Gastrocnemius medialis (tissue), 4 donors: ENCODE data around the gene CAVIN2.

Experiments
- POLR2A ChIP-seq, 2 donors: fragments of 450-650 bp; IDR thresholded peaks; one replicate each; pipeline ENCODE4 v1.6.1; 2017; ENCODE audit warnings: antibody characterized with exemption in 2 of 2, mild to moderate bottlenecking in 2 of 2, moderate library complexity in 2 of 2
- TF ChIP-seq, protein P1 (sequence below), 5 experiments: fragments of 450-650 bp in 3 of 5; fragments of 200-600 bp in 2 of 5; sonication (generic) in 2 of 5; IDR thresholded peaks in 4 of 5; conservative IDR thresholded peaks in 1 of 5; 1 replicate in 4 of 5; 2 replicates in 1 of 5; pipeline ENCODE4 v1.5.1; 2016 to 2019; ENCODE audit warnings: antibody characterized with exemption in 5 of 5, mild to moderate bottlenecking in 3 of 5, moderate library complexity in 3 of 5

GRCh38 chr2:191845876-191846514 lies 893 bp downstream of the CAVIN2 start:
- no peak for TF ChIP-seq POLR2A (IDR thresholded peaks at IDR 0.05)
- TF ChIP-seq, protein P1, sequence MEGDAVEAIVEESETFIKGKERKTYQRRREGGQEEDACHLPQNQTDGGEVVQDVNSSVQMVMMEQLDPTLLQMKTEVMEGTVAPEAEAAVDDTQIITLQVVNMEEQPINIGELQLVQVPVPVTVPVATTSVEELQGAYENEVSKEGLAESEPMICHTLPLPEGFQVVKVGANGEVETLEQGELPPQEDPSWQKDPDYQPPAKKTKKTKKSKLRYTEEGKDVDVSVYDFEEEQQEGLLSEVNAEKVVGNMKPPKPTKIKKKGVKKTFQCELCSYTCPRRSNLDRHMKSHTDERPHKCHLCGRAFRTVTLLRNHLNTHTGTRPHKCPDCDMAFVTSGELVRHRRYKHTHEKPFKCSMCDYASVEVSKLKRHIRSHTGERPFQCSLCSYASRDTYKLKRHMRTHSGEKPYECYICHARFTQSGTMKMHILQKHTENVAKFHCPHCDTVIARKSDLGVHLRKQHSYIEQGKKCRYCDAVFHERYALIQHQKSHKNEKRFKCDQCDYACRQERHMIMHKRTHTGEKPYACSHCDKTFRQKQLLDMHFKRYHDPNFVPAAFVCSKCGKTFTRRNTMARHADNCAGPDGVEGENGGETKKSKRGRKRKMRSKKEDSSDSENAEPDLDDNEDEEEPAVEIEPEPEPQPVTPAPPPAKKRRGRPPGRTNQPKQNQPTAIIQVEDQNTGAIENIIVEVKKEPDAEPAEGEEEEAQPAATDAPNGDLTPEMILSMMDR (IDR thresholded peaks at IDR 0.05 in 4 of 5, conservative IDR thresholded peaks at IDR 0.05 in 1 of 5), result no peak
